HG02610 (cell line): ENCODE results near the gene GSN.

Experiments
- ATAC-seq: cut with Tn5 transposase; IDR thresholded peaks from one replicate; pipeline ENCODE4 v1.9.1; 2021; ENCODE audit warnings: mild to moderate bottlenecking, moderate library complexity; ENCODE audit not compliant: unreplicated experiment

Gene GSN

GRCh38 chr9:121302341-121302740 is 34.4 kb downstream of the GSN start:
- ATAC-seq: no peak

- ATAC-seq: no peak
Measured at GRCh38 chr9:121302786-121303185, 34.8 kb downstream of the GSN start.

GRCh38 chr9:121303456-121304451 is 35.8 kb downstream of the GSN start:
- ATAC-seq: no peak

DNA sequence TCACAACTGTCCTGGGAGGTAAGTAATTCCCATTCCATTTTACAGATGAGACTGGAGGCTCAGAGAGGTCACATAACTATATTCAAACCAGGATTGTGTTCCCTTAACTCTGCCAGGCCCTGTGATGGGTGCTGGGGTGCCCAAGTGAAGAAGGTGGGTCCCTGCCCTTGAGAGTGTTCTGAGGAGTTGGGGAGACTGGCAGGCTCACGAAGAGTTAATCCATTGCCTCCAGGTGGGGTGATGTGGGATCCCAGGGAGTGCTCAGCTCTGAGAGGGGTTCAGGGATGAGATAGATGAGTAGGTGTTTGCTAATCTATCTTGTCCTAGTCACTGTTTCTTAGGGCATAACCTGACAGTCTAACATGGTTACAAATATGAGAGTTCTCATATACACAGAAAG is 36.7 kb downstream of the GSN start:
- ATAC-seq: no peak

DNA sequence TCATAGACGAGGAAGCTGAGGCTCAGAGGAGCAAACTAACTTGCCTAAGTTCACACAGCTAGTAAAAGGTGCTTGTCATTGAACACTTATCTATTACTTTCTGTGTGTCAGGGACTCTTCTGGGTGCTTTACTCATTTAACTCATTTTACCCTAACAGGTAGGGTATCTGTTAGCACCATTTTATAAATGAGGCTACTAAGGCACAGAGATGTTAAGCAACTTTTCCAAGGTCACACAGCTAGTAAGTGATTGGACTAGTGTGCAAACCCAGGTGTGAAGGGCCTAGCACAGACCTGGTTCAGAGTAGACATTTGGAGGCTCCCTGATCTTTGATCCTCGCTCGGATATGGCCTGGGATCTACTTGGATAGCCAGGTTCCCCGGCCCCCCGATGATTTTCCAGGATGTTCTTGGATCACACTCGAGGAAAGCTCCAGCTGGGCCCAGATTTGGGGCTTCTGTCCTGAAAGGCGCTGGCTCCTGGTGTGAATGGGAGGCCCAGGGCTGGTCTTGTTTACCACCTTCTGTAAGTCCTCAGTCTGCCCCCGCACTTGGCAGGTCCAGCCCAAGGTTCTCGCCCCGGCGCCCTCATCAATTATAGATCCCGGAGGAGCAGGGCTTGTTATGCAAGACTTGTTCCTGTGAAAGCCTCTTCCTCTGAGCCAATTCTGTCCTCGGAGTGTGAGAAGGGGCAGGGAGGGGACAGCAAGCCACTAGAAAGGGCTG is 37.5 kb downstream of the GSN start:
- ATAC-seq: no peak

DNA sequence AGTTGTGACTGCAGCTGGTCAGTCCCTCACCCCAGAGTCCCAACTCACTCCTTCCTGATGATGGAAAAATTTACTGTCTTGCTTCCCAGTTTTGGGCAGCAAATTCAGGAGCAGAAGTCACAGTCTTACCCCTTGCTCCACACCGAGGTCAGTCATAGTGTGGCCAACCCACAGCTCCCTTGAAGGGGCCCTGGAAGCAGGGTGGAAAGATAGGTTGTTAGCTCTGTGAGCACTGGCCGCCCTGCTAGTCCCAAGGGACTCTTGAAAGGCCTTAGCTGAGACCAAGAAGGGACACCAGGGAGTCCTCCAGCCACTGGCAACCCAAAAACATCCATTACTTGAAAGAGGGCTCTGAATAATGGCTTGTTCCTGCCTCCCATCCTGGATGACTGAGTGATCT is 40.0 kb downstream of the GSN start:
- ATAC-seq: no peak

- no peak for ATAC-seq
Measured at GRCh38 chr9:121308765-121309164, 40.8 kb downstream of the GSN start.

- ATAC-seq: no peak
Measured at GRCh38 chr9:121309171-121309570, 41.2 kb downstream of the GSN start.

DNA sequence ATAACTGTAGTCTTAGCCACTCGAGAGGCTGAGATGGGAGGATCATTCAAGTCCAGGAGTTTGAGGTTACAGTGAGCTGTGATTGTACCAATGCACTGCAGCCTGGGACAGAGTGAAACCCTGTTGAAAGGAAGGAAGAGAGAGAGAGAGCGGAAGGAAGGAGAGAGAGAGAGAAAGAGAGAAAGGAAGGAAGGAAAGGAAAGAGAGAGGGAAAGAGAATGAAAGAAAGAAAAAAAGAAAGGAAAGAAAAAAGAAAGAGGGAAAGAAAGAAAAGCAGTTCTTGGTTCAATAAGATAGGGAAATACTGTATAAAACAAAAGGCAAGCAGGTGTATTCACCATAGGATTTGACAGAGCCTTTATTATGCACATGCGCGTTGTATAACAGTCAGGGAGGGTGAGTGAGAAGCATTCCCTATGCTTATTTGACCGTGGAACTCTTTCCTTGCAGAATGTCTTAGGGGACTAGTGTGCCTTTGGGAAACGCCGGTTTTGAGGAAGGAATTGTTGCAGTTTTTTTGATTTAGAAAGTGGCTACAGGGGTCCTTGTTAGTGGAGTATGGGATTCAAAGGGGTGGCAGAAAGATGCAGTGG is 42.0 kb downstream of the GSN start:
- no peak for ATAC-seq

GRCh38 chr9:121310571-121310970 is 42.6 kb downstream of the GSN start:
- ATAC-seq: no peak

DNA sequence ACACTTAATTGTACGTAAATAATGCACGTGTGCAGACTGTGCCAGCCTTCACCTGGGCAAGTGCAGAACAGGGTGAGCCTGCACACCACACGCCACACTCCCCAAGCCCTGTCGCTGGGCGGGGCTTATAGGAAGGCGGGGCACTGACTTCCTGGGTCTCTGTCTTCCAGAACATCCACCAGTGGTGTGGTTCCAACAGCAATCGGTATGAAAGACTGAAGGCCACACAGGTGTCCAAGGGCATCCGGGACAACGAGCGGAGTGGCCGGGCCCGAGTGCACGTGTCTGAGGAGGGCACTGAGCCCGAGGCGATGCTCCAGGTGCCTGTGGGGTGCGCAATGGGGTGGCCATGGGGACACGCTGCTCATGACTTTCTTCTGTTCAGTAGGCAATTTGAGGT is 44.2 kb downstream of the GSN start:
- no peak for ATAC-seq

GRCh38 chr9:121313458-121314152 is 45.6 kb downstream of the GSN start:
- no peak for ATAC-seq

DNA sequence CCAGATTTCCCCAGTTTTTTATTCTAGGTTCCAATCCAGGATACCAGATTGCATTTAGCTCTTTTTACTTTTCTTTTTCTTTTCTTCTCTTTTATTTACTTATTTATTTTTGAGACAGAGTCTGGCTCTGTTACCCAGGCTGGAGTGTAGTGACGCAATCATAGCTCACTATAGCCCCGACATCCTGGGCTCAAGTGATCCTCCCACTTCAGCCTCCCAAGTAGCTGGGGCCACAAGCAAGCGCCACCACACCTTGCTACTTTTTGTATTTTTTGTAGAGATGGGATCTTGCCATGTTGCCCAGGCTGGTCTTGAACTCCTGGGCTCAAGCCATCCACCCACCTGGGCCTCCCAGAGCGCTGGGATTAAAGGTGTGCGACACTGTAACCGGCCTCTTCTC is 48.4 kb downstream of the GSN start:
- ATAC-seq: no peak

DNA sequence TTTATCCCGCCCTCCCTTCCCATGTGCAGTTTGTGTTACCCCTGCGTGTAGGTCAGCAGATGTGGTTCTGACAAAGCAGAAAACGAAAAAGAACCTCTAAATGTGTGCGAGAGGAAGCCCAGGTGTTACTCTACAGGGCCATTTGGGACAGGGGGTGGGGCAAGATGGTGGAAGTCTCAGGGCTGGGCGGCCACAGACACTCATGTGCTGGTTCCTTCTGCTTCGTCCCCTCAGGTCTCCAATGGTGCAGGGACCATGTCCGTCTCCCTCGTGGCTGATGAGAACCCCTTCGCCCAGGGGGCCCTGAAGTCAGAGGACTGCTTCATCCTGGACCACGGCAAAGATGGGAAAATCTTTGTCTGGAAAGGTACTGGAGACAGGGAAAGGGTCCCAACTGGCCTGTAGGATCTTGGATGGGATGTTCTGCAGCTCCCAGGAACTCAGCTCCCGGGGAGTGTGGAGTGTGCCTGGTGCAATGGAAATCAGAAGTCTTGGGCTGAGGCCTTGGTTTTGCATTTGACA is 49.0 kb downstream of the GSN start:
- no peak for ATAC-seq

DNA sequence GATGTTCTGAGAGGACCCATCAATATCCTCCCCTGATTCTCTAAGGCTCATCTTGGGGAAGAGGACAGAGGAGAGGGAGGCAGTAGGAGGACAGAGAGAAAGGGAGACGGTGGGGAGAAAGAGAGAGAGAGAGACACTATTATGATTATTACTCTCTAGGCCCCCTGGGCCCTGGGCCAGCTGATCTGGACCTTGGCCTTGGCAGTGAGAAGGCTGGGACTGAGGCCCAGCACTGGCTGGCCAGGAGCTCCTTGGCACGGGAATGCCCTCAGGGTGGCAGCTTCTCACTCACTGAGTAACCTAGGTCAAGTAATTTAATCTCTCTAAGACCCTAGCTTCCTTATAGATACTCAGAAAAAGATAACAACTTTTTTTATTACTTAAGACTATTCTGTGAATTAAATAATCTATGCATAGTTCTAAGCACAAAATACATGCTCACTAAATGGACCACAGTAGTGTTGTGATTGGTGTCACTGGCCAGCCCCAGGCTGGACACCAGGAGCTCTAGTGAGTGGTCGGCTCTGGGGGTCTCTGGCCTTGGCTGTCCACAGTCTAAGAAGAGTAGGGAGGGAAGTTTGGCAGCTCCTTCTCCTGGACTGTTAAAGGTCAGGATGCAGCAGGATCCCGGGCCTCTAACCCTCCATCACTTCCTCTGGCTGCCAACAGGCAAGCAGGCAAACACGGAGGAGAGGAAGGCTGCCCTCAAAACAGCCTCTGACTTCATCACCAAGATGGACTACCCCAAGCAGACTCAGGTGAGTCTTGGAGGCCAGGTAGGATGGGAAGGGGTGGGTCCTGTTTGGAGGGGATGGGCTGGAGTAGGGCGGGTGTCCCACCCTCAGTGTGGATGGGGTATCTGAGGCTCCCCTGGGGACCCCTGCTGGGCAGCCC is 50.0 kb downstream of the GSN start:
- no peak for ATAC-seq

- no peak for ATAC-seq
Measured at GRCh38 chr9:121318631-121319382, 50.8 kb downstream of the GSN start.

DNA sequence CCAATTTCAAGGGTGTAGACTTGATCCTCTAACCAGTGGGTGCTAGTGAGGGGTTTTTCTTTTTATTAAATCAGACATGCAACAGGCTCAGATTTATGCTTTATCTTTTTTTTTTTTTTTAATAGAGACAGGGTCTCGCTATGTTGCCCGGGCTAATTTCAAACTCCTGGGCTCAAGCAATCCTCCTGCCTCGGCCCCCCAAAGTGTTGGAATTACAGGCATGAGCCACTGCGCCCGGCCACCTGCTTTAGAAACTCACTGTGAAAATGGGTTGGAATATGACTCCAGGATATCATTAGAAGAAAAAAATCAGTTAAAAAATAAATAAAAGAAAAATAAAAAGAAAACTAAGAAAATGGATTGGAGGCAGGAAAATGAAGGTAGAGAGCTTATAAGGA is 51.4 kb downstream of the GSN start:
- ATAC-seq: no peak

- ATAC-seq: no peak
Measured at GRCh38 chr9:121321016-121321503, 53.1 kb downstream of the GSN start.
